ENCODE results near the gene LEMD3. TPM values are rescaled to one million over a fixed set of nuclear protein-coding genes. Genes with fewer than 3 reads are reported as not detected.
A peak's percentile ranks its signal among the peaks of the same experiment; 100 is the strongest.

The LEMD3 gene
- total RNA-seq, 4 donors from 2014 or later: 14.0 to 29.4 (median 14.7) TPM

DNA sequence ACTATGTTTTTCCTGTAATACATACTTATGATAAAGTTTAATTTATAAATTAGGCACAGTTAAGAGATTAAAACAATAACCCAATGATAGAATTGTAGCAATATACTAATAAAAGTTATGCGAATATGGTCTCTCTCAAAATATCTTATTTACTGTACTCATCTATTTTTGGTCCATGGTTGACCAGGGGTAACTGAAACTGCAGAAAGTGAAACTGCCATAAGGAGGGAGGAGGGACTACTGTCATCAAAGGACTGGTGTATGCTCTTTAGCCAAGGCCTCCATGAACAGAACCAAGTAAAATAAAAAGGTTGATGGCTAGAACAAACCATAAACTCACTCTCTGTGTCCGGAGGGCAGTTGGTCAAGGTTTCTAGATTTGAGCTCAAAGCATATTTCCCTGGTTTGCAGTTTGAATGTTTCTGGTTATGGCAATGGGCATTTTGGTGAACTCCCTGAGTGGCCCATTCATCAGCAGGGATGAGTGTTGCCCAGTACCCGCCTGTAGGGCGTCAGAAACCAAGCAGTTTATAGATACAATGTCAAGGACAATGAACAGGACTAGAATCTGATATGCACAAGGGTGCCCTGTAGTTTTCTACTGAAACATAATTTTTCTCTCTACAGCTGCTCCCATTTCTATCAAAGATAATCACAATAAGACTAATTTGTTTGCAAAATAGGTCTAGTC is 19.8 kb downstream of the LEMD3 start:
- no peaks in the 10 kb centered on the region for H3K9me3 ChIP-seq
- no peak for TF ChIP-seq POLR2A (IDR thresholded peaks at IDR 0.05)
- peaks cover 35 to 37% of the 10 kb centered on the region in 2 donors for H3K4me1 ChIP-seq
- DNase-seq: no peak
- H3K27me3 ChIP-seq: no peaks in the 10 kb centered on the region
- intact Hi-C loops (cut with DNase I; ENCODE audit: low total_unique reads) (no loop called here), in situ Hi-C loops (cut with MboI; ENCODE audit: low sequenced_read_pairs in 4 of 4) (no loop called here)
- ATAC-seq: no peak
- no peak overlapping the region for H3K4me3 ChIP-seq
- H3K27ac ChIP-seq: no peak overlapping the region
- no peaks in the 10 kb centered on the region for H3K36me3 ChIP-seq

DNA sequence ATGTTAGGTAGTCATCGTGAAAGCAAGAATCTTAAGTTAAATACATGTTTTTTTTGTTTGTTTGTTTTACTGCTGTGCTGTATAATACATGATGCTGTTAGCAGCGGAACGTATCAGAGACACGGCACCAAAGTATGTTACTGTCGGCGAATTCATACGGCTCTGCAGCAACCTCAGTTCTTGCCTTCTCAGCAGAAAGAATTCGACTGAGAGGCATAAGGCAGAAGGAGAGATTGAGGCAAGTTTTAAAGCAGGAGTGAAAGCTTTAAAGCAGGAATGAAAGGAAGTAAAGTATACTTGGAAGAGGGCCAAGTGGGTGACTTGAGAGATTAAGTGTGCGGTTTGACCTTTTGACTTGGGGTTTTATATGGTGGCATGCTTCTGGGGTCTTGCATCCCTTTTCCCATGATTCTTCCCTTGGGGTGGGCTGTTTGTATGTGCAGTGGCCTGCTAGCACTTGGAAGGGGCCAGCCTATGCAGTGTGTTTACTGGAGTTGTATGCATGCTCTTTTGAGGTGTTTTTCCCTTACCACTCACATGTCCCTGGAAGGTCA is 23.7 kb downstream of the LEMD3 start:
- TF ChIP-seq, protein P1, sequence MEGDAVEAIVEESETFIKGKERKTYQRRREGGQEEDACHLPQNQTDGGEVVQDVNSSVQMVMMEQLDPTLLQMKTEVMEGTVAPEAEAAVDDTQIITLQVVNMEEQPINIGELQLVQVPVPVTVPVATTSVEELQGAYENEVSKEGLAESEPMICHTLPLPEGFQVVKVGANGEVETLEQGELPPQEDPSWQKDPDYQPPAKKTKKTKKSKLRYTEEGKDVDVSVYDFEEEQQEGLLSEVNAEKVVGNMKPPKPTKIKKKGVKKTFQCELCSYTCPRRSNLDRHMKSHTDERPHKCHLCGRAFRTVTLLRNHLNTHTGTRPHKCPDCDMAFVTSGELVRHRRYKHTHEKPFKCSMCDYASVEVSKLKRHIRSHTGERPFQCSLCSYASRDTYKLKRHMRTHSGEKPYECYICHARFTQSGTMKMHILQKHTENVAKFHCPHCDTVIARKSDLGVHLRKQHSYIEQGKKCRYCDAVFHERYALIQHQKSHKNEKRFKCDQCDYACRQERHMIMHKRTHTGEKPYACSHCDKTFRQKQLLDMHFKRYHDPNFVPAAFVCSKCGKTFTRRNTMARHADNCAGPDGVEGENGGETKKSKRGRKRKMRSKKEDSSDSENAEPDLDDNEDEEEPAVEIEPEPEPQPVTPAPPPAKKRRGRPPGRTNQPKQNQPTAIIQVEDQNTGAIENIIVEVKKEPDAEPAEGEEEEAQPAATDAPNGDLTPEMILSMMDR (IDR thresholded peaks at IDR 0.05 in 4 of 5, conservative IDR thresholded peaks at IDR 0.05 in 1 of 5): no peak
- no peak for TF ChIP-seq POLR2A (IDR thresholded peaks at IDR 0.05)
- no peak for ATAC-seq
- H3K36me3 ChIP-seq: no peaks in the 10 kb centered on the region
- in situ Hi-C loops (cut with MboI; ENCODE audit: low sequenced_read_pairs in 4 of 4): no loop called here
- H3K4me1 ChIP-seq: peaks cover 24 to 33% of the 10 kb centered on the region in 2 donors
- H3K27ac ChIP-seq: no peak overlapping the region
- no peak overlapping the region for H3K4me3 ChIP-seq
- H3K27me3 ChIP-seq: no peaks in the 10 kb centered on the region
- H3K9me3 ChIP-seq: no peaks in the 10 kb centered on the region
- intact Hi-C loops (cut with DNase I; ENCODE audit: low total_unique reads): no loop called here
- no peak for DNase-seq

DNA sequence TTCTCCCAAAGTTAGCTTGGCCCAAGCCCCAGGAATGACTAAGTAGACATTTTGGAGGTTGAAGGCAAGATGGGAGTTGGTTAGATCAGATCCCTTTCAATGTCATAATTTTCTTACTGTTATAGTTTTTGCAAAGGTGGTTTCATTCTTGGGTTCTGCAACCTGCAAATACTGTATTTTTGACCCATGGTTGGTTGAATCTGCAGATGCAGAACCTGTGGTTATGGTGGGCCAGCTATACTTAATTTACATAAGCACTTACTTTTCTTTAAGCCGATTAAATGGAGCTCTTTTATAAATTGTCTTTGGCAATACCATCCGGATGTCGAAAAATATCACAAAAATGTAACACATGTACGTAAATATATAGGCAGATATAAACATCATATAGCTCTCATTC is 25.6 kb downstream of the LEMD3 start:
- ATAC-seq (no peak), DNase-seq (no peak)
- peak overlapping the region in 2 of 4 donors; percentile 42 to 43 for H3K27ac ChIP-seq
- TF ChIP-seq, protein P1 (IDR thresholded peaks at IDR 0.05 in 4 of 5, conservative IDR thresholded peaks at IDR 0.05 in 1 of 5): no peak
- TF ChIP-seq POLR2A (IDR thresholded peaks at IDR 0.05): no peak
- intact Hi-C loops (cut with DNase I; ENCODE audit: low total_unique reads) (no loop called here), in situ Hi-C loops (cut with MboI; ENCODE audit: low sequenced_read_pairs in 4 of 4) (no loop called here)
- no peaks in the 10 kb centered on the region for H3K27me3 ChIP-seq
- no peaks in the 10 kb centered on the region for H3K9me3 ChIP-seq
- no peaks in the 10 kb centered on the region for H3K36me3 ChIP-seq
- no peak overlapping the region for H3K4me3 ChIP-seq
- peaks cover 23 to 49% of the 10 kb centered on the region in 2 donors for H3K4me1 ChIP-seq

DNA sequence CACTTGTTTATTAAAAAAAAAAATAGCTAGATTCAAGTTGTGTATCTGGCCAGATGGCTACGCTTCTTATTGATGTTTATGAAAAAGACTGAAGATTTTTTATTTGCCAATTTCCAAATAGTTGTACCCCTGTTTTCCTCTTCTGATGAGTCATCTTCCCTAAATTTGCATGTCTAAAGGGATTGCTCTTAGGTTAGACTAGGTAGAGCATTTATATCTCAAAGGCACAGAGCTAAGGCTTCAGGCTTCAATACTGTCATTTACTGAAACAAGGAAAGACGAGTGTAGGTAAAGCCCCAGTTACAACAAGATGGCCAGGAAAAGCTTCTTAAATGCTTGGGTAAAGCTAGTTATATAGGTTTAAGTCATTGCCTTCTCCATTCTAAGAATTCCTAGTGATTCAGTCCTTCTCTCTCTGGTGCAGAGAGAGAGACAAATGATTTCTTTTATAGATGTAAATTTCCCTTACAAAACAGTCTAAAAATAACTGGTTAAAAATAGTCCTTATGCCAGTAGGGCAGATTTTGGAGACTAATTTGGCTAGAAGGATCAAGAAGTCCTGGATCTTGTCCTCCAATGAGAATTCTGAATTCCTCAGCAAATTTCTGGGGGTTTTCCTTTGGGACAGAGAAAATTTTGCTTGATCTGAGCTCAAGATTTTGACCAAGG is 26.1 kb downstream of the LEMD3 start:
- Histone ChIP-seq H3K27me3 (no peaks in the 10 kb centered on the region), H3K27ac (peak overlapping the region; percentile 19 to 52 (median 42)), H3K9me3 (no peaks in the 10 kb centered on the region), H3K4me3 (no peak overlapping the region), H3K36me3 (no peaks in the 10 kb centered on the region), H3K4me1 (peaks cover 23 to 50% of the 10 kb centered on the region in 2 donors)
- no peak for DNase-seq
- in situ Hi-C loops (cut with MboI; ENCODE audit: low sequenced_read_pairs in 4 of 4) (no loop called here), intact Hi-C loops (cut with DNase I; ENCODE audit: low total_unique reads) (no loop called here)
- no peak for TF ChIP-seq POLR2A (IDR thresholded peaks at IDR 0.05)
- TF ChIP-seq, protein P1 (IDR thresholded peaks at IDR 0.05 in 4 of 5, conservative IDR thresholded peaks at IDR 0.05 in 1 of 5): no peak
- ATAC-seq: peak in 1 of 2 donors; percentile 66
